Neural cell (in vitro differentiated cells): Measurements from ENCODE around the gene C5orf24.

Experiments used
- CTCF ChIP-seq: fragments of 450-650 bp; IDR thresholded peaks from 2 replicates; pipeline ENCODE4 v1.5.1; 2014; ENCODE audit warnings: antibody characterized with exemption, mild to moderate bottlenecking, moderate library complexity; ENCODE audit not compliant: poor library complexity, severe bottlenecking
- EP300 ChIP-seq: fragments of 450-650 bp; conservative IDR thresholded peaks from 2 replicates; pipeline ENCODE4 v1.6.1; 2014; ENCODE audit warnings: antibody characterized with exemption, mild to moderate bottlenecking, moderate library complexity; ENCODE audit not compliant: poor library complexity, severe bottlenecking
- EZH2 ChIP-seq: fragments of 200-600, 300-800 bp; shearing (Covaris generic), sonication (generic); IDR thresholded peaks from 2 replicates; pipeline ENCODE4 v1.6.1; 2014; ENCODE audit warnings: antibody characterized with exemption, low read length, borderline replicate concordance, mild to moderate bottlenecking; ENCODE audit not compliant: insufficient read depth, poor library complexity, severe bottlenecking
- MXI1 ChIP-seq: fragments of 450-650 bp; conservative IDR thresholded peaks from 2 replicates; pipeline ENCODE4 v1.6.1; 2014; ENCODE audit warnings: antibody characterized with exemption, mild to moderate bottlenecking; ENCODE audit not compliant: poor library complexity, severe bottlenecking
- POLR2AphosphoS5 ChIP-seq: IDR thresholded peaks from 2 replicates; pipeline ENCODE4 v1.6.1; 2012
- RAD21 ChIP-seq: fragments of 450-650 bp; conservative IDR thresholded peaks from 2 replicates; pipeline ENCODE4 v1.6.1; 2014; ENCODE audit warnings: antibody characterized with exemption, mild to moderate bottlenecking, moderate library complexity
- REST ChIP-seq: IDR thresholded peaks from 2 replicates; pipeline ENCODE4 v1.6.1; 2012; ENCODE audit warnings: borderline replicate concordance
- SMC3 ChIP-seq: fragments of 450-650 bp; conservative IDR thresholded peaks from 2 replicates; pipeline ENCODE4 v1.6.1; 2014; ENCODE audit warnings: antibody characterized with exemption, mild to moderate bottlenecking, moderate library complexity; ENCODE audit not compliant: poor library complexity
- TAF1 ChIP-seq: IDR thresholded peaks from 2 replicates; pipeline ENCODE4 v1.6.1; 2012; ENCODE audit warnings: low read depth

- no peak for TF ChIP-seq REST
- TF ChIP-seq CTCF, result no peak
- no peak for TF ChIP-seq EZH2
- TF ChIP-seq MXI1, result no peak
- no peak for TF ChIP-seq EP300
- TF ChIP-seq POLR2AphosphoS5, result no peak
- TF ChIP-seq SMC3, result no peak
- no peak for TF ChIP-seq RAD21
- TF ChIP-seq TAF1, result no peak
Observed at GRCh38 chr5:134817006-134817405, 28.8 kb upstream of the C5orf24 start.
